Glutamatergic neuron (in vitro differentiated cells): ENCODE measurements around the gene ATP9A. TPM values are rescaled to one million over a fixed set of nuclear protein-coding genes. Genes with fewer than 3 reads are reported as not detected.

Source experiments
- DNase-seq: peaks from one replicate; pipeline ENCODE4 v3.0.0; 2022
- H3K27ac Mint-ChIP-seq: one replicate; pipeline ENCODE4 v1.8.0; 2020; ENCODE audit warnings: mild to moderate bottlenecking, mixed read lengths, inconsistent platforms; ENCODE audit not compliant: unreplicated experiment
- H3K27me3 Mint-ChIP-seq: one replicate; pipeline ENCODE4 v1.8.0; 2020; ENCODE audit warnings: mild to moderate bottlenecking, moderate library complexity, mixed read lengths, inconsistent platforms; ENCODE audit not compliant: unreplicated experiment
- H3K36me3 Mint-ChIP-seq: one replicate; pipeline ENCODE4 v1.8.0; 2020; ENCODE audit warnings: mild to moderate bottlenecking, mixed read lengths, inconsistent platforms; ENCODE audit not compliant: unreplicated experiment
- H3K4me1 Mint-ChIP-seq: one replicate; pipeline ENCODE4 v1.8.0; 2020; ENCODE audit warnings: mild to moderate bottlenecking, low read depth, mixed read lengths, inconsistent platforms; ENCODE audit not compliant: unreplicated experiment
- H3K4me3 Mint-ChIP-seq: one replicate; pipeline ENCODE4 v1.8.0; 2020; ENCODE audit warnings: mild to moderate bottlenecking, mixed read lengths, inconsistent platforms; ENCODE audit not compliant: unreplicated experiment
- H3K9me3 Mint-ChIP-seq: one replicate; pipeline ENCODE4 v1.8.0; 2020; ENCODE audit warnings: mild to moderate bottlenecking, moderate library complexity, mixed read lengths, inconsistent platforms; ENCODE audit not compliant: unreplicated experiment
- CTCF ChIP-seq: fragments of 200-600 bp; sonication (generic); IDR thresholded peaks from one replicate; pipeline ENCODE4 v1.5.0; 2021; ENCODE audit not compliant: partially characterized antibody, unreplicated experiment
- total RNA-seq: library from RNA; stranded (reverse); fragmentation: NEBNext Ultra II Directional; extraction: Animal tissue kit (Norgen Biotek cat#: 25700); gene quantifications from one replicate; pipeline ENCODE4 v1.2.1, GENCODE V29; 2021; ENCODE audit not compliant: unreplicated experiment

Gene ATP9A
- total RNA-seq, 1 donor from 2014 or later, result 66.1 TPM

GRCh38 chr20:51565298-51566144, 202.7 kb downstream of the ATP9A start:
- Mint-ChIP-seq H3K9me3 (peaks cover 2% of the 10 kb centered on the region), H3K27ac (no peak overlapping the region), H3K27me3 (peaks cover 10% of the 10 kb centered on the region), H3K4me3 (no peak overlapping the region), H3K4me1 (peaks cover 3% of the 10 kb centered on the region), H3K36me3 (peaks cover 9% of the 10 kb centered on the region)
- DNase-seq, result no peak
- no peak for TF ChIP-seq CTCF

- peak; percentile 28 for DNase-seq
- Mint-ChIP-seq H3K9me3 (no peaks in the 10 kb centered on the region), H3K4me1 (peaks cover 3% of the 10 kb centered on the region), H3K36me3 (peaks cover 9% of the 10 kb centered on the region), H3K27me3 (peaks cover 18% of the 10 kb centered on the region), H3K27ac (no peak overlapping the region), H3K4me3 (peak overlapping the region; percentile 89)
- no peak for TF ChIP-seq CTCF
These were observed 204.5 kb downstream of the ATP9A start for GRCh38 chr20:51563486-51564332.

GRCh38 chr20:51563174-51563485, 205.1 kb downstream of the ATP9A start:
- H3K27ac Mint-ChIP-seq, result no peak overlapping the region
- peaks cover 18% of the 10 kb centered on the region for H3K27me3 Mint-ChIP-seq
- no peak for DNase-seq

GRCh38 chr20:51562332-51563173, 205.6 kb downstream of the ATP9A start:
- no peak for TF ChIP-seq CTCF
- H3K4me3 Mint-ChIP-seq, result peak overlapping the region; percentile 89
- H3K9me3 Mint-ChIP-seq, result no peaks in the 10 kb centered on the region
- DNase-seq, result peak; percentile 59
- peaks cover 3% of the 10 kb centered on the region for H3K4me1 Mint-ChIP-seq
- H3K27ac Mint-ChIP-seq, result no peak overlapping the region
- no peaks in the 10 kb centered on the region for H3K36me3 Mint-ChIP-seq
- H3K27me3 Mint-ChIP-seq, result peaks cover 18% of the 10 kb centered on the region

More at GRCh38 chr20:51563174-51563485, 205.1 kb downstream of the ATP9A start:
- Mint-ChIP-seq H3K4me3 (peak overlapping the region; percentile 89), H3K9me3 (no peaks in the 10 kb centered on the region), H3K36me3 (peaks cover 3% of the 10 kb centered on the region), H3K4me1 (peaks cover 3% of the 10 kb centered on the region)
- no peak for TF ChIP-seq CTCF
